OCI-LY7 (cell line): ENCODE data around the gene SMIM14.

ENCODE experiments used
- CTCF ChIP-seq: fragments of 200-600 bp; sonication (generic); conservative IDR thresholded peaks from 2 replicates; pipeline ENCODE4 v1.5.1; 2014; ENCODE audit warnings: mild to moderate bottlenecking, antibody characterized with exemption, low read length, moderate library complexity, mixed read lengths
- EZH2phosphoT487 ChIP-seq: fragments of 200-600 bp; sonication (generic); IDR thresholded peaks from 2 replicates; pipeline ENCODE4 v1.6.1; 2018; ENCODE audit warnings: low read depth, borderline replicate concordance, mild to moderate bottlenecking, mixed run types, antibody characterized with exemption, low read length, moderate library complexity, mixed read lengths

DNA sequence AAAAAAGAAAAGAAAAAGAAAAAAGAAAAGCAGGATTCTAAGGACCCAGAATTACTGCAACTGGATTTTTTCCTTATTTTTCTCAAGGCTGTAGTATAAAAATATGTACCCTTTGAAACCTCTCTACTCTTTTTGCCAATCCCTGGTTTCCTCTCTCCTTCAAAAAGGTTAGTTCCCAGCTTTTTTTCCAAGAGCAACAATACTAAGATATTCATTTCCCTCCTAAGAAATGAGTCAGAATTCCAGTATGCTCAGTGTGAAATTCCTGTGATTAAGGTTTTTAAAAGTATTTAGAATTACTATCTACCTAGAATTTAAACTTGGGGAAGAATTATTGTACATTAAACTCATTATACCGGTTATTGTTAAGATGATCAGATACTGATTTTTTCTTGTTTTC, 22.0 kb downstream of the SMIM14 start:
- no peak for TF ChIP-seq CTCF
- TF ChIP-seq EZH2phosphoT487, result no peak
